ELF-1 (cell line): ENCODE results near the gene GATD1.

Experiments used
- DNase-seq: peaks from one replicate; pipeline ENCODE4 v3.0.0-alpha.2; 2016; ENCODE audit warnings: low read depth, low spot score

The GATD1 gene, protein sequence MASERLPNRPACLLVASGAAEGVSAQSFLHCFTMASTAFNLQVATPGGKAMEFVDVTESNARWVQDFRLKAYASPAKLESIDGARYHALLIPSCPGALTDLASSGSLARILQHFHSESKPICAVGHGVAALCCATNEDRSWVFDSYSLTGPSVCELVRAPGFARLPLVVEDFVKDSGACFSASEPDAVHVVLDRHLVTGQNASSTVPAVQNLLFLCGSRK

DNA sequence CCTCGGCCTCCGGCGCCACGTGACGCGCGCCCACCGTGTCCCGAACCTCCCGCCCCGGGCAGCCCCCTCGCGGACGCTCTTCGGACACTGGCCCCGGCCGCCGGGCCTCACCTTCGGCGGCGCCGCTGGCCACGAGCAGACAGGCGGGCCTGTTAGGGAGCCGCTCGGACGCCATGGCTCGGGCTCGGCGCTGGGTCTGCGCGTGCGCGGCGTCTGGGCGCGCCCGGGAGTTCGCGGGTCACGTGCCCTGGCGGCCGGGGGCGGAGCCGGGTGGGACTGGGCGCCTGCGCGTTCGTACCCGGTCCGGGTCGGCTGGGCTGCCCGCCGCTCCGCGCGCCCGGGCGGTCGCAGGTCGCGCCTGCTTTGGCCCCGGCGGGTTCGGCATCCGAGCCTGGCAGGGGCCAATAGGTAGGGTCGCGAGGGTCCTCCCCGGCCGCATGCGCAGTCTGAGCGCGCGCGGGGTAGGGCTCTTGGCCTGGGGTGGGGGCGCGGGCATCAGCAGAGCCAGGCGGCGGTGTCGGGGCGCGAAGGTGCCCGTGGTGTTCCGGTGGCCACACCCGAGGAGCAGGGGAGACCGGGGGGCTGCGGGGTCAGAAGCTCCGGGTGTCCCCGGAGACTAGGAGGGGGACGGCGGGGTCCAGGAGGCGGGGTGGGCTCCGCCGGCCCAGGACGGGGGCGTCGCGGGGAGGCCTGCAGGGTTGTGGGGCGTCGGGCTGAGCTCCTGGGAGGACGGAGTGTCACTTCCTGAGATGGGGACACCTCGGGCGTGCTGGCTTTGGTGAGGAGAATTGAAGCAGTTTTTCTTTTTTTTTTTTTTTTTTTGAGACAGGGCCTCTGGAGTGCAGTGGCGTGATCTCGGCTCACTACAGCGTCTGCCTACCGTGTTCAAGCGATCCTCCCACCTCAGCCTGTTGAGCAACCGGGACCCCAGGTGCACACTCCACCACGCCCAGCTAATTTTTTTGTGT is at the start of gene GATD1:
Gene GATD1, minus strand, starts transcription at position 200 of the 968 bp plus-strand sequence. Its CDS starts 25 bp downstream, at position 175.
- DNase-seq: peak; percentile 88

DNA sequence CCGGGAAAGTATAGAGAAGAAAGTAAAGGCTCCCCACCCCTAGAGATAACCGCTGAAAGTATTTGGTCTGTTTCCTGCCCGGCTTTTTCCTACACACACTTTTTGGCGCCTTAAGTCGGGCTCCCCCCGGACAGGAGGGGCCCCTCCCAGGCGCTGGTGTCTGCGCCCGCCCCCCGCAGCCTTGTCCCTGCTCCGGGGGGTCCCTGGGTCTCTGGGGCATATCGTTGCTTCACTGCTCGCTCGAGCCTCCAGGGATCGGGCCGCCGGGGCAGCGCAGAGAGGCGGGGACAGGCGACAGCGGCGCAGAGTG is 49.5 kb upstream of the GATD1 start:
- no peak for DNase-seq

DNA sequence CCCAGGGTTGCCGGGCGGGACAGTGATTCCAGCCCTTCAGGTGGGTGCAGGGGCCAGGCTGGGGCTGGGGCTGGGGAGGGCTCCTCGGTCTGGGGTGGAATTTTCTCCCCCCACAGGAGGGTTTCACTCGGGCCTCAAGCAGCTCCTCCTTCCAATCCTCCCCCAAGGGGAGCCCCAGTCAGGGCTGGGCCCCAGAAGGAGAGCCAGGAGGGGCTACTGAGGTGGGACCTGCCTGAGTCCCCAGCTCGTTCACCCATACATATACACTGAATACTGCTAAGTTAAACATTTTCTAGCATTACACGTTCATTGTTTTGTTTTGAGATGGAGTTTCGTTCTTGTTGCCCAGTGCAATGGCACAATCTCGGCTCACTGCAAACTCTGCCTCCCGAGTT is 48.9 kb upstream of the GATD1 start:
- DNase-seq: no peak

DNA sequence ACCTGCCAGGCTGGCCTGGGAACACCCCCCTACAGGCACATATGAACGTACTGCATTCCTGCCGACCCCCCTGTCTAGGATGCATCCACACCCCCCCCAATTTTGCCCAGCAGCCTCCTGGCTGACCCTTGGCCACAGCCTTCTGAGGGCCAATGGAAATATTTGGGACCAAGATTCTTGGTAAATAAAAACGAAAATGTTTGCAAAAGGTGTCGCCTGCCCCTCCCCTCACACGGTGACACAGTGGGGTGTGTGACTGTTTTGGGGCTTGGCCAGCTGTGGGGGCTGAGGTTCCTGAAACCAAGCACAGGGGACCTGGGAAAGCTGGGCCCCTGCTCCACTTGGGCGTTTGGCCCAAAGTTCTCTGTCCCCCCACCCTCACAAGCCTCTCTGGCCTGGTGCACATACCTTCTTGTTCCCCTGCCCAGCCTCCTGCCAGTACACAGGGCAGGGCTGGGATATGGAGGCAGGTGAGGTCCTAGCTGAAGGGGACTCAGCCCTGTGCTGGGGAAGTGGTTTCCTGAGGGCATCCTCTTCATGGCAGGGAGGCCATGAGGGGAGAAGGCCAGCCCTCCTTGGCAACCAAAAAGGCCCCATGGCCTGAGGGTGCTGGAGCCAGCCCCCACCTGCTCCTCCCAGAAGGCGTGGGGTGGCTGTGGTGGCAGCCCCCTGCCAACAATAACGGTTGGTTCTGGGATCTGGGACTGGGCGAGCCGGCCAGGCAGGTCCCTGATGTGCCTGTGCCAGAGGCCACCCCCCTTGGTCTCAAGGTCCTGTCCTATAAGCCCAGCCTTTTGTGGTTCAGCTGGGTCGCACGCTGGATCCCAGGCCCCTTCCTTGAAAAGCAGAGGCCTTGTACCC is 48.3 kb upstream of the GATD1 start:
- DNase-seq: no peak

DNA sequence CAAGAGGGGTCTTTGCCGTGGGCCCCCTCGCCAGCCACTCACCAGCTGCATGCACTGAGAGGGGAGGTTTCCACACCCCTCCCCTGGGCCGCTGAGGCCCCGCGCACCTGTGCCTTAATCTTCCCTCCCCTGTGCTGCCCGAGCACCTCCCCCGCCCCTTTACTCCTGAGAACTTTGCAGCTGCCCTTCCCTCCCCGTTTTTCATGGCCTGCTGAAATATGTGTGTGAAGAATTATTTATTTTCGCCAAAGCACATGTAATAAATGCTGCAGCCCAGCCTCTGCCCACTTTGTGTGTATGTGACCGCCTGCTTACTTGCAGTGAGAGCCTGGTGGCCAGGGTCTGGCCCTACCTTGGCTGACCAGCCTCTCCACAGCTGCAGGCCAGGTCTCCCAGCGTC is 47.7 kb upstream of the GATD1 start:
- DNase-seq: no peak

DNA sequence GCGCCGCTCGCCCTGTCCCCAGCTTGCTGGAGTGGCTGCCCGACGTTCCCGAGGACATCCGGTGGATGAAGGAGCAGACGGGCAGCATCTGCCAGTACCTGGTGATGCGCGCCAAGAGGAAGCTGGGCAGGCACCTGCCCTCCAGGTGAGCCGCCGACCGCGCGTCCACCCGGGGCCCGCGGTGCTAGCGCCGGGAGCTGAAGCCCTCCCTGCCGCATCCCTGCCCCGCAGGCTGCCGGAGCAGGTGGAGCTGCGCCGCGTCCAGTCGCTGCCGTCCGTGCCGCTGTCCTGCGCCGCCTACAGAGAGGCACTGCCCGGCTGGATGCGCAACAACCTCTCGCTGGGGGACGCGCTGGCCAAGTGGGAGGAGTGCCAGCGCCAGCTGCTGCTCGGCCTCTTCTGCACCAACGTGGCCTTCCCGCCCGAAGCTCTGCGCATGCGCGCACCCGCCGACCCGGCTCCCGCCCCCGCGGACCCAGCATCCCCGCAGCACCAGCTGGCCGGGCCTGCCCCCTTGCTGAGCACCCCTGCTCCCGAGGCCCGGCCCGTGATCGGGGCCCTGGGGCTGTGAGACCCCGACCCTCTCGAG is 47.1 kb upstream of the GATD1 start:
- peak; percentile 45 for DNase-seq

DNA sequence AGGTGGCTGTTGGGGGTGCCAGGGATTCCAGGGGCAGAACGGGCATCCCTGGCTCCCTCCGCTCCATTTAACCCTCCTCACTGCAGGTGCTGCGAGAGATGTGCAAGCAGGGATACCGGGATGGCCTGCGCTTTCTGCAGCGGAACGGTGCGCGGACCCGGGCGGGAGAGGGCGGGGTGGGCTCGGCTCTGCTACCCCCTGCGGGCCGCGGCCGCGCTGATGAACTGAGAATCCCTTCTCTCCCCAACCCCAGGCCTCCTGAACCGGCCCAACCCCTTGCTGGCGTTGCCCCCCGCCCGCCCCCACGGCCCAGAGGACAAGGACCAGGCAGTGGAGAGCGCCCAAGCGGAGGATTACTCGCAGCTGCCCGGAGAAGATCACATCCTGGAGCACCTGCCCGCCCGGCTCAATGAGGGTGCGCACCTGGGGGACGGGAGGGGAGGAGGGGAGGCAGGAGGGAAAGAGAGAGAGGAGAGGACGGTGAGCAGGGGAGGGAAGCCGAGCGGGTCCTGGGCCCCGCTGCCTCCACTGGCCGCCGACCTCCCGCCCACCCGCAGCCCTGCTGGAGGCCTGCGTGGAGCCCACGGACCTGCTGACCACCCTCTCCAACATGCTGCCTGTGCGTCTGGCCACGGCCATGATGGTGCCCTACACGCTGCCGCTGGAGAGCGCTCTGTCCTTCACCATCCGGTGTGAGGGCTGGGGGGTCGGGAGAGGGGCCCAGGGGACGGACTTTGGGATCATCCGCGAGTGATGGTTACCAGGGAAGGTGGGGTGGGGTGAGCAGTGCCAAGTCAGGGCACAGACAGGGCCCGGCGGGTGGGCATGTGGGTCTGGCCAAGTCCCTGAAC is 46.4 kb upstream of the GATD1 start:
- no peak for DNase-seq

DNA sequence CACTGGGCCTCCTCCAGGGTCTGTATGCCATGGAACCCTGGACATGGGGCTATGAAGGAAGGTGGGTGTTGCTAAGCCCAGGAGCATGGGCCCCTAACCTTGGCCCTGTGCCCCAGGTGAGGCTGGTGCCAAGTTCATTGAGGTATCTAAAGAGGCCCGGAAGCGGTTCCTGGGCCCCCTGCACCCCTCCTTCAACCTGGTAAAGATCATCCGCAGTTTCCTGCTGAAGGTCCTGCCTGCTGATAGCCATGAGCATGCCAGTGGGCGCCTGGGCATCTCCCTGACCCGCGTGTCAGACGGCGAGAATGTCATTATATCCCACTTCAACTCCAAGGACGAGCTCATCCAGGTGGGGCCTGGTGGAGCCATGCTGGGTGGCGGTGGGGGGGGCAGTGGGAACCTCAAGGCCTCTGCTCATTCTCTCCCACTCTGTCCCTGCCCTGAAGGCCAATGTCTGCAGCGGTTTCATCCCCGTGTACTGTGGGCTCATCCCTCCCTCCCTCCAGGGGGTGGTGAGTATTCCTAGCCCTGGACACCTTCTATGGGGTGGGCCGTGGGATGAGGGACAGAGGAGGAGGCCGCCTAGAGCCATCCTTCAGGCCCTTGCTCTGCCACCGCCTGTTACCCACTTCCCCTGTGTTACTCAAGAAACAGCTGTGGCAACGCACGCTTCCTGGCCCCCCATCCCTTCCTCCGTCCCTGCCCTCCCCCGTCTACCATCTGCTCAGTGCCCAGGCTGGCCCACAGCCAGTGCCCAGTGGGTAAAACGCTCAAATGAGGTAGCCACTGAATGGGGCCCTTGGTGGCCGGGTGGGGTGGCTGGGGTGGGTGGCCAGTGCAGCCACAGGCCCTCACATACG is 44.5 kb upstream of the GATD1 start:
- DNase-seq: no peak

DNA sequence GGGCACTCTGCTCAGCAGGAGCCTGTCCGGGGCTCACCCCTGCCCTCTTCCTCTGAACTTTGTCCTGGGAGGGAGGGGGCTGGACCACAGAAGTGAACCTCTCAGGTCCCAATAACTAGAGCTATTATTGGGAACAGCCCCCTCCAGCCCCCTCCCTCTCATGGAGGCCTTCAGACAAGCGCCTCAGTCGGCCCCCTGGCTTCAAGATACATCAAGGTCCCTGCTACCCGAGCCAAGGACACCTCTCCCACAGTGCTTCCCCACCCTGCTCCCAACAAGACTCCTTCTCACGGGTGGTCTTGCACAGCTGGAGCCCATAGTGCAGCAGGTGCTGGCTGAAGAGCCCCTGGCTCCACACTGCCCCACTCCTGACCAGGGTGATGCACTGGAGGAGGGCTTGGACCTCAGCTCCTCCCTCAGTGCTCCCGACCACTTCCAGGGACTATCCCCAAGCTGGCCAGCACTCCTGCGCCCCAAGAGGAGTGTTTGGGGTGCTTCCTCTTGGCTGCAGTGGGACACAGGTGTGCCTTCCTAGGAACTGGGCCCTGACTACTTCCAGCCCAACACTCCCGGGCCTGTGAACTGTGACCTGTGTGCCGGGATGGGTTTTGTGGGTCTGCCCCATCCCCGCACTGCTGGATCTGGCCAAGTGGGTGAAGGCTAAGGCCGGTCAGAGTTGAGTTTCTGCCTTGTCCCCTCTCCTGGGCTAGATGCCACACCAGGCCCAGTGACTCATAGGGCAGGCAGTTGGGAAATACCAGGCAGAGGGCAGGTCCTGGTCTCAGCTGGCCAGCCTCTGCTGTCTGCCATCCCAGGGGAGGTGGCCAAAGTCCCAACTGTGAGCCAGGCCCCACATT is 43.6 kb upstream of the GATD1 start:
- DNase-seq: no peak

DNA sequence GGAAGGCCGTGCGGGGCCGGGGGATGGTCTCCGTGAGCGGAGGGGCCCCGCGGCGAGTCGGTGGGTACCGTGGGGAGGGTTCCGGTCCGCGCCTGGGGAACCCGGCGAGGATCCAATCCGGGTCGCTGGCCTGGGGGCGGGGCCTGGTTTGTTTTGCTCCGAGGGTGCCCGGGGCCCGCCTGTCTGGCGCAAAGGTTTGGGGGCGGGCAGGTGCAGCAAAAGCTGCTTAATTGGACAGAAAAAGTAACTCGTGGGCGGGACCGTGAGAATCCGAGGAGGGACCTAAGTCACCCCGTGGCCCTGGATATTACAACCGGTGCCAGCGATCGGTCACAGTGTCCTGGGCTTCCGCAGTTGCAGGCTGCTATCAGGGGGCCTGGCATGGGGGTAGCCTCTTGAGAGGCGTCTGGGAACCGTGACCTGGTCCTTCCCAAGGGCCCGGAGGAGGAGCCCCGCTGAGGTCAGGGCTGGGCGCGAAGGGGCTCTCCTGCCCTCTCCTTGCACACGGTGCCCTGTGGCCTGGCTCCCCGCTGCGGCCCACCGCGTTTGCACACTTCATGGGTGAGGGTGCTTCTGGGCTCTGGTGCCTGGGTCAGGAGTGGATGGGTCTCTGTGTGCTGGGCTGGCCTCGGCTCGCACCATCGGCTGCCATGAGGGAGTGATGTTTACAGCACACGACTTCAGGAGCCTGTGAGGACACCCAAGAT is 42.8 kb upstream of the GATD1 start:
- peak; percentile 59 for DNase-seq

DNA sequence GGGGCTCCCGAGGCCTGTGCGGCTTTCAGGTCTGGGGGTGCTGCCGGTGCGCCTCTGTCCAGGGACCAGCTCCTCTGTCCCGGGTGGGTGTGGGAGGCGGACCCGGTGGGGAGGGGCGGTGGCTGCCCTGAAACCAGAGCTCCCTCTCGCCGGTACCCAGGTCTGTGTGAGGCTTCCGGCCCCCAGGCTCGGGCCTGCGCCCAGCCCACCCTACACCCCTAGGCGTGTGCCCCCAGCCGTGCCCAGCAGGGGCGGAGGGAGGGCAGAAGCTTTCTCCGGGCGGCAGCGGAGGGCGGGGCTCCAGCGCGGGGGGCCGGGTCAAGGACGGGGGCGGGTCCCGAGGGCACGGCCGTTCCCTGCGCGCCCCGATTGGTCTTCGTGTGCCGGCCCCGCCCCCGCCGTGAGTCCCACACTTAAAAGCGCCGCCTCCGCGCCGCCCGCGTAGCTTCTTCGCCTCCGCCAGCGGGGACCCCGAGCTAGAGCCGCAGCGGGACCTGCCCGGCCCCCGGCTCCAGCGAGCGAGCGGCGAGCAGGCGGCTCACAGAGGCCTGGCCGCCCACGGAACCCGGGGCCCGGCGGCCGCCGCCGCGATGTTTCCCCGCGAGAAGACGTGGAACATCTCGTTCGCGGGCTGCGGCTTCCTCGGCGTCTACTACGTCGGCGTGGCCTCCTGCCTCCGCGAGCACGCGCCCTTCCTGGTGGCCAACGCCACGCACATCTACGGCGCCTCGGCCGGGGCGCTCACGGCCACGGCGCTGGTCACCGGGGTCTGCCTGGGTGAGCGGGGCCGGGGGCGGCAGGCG is 42.0 kb upstream of the GATD1 start:
- DNase-seq: peak; percentile 83

DNA sequence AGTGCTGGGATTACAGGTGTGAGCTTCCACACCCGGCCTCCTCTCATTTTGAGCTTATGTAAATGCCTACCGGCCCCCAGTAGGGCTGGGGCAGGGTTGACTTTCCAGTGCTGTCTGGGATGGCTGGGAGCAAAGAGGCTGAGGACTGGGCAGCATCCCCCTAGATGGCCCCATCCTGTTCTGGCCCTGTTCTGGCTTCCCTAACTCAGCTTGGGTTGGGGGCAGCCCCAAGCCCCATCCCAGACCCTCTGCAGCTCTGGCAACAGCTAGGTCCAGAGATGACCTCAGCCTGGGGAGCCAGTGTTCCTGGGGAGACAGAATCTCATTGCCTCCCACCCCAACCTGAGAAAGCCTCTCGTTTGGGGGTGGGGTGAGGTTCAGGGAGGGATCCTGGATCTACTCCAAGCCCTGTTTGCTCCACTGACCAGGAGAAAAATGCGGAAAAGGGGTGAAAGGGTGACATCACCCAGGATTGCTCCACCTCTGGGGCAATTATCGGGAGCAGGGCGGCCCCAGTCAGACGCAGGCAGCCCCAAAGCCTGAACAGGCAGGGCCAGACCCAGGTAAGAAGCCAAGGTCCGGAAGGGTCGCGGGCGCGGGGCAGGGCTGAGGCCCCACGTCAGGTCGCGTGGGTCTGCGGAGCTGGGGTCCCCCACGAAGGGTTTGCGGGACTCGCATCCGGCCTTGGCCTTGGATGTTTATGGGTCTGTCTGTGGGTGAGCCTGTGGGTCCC is 41.3 kb upstream of the GATD1 start, which contains the start of gene PNPLA2:
Gene PNPLA2, plus strand, starts transcription at position 519 of the 733 bp plus-strand sequence. CDS start 805 bp downstream, outside the sequence.
- no peak for DNase-seq

DNA sequence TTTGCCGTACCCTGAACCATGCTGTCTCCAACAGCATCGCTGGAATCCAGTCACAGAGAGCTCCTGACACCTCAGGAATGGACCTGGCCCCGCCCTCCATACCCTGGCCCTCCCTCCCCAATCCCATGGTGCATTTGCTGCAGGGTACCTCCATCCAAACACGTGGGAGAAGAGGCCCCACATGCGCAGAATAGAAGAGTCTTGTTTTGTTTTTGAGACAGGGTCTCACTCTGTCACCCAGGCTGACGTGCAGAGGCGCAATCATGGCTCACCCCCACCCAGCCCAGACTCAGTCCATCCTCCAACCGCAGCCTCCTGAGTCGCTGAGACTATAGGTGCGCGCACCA is 39.1 kb upstream of the GATD1 start:
- peak; percentile 30 for DNase-seq

DNA sequence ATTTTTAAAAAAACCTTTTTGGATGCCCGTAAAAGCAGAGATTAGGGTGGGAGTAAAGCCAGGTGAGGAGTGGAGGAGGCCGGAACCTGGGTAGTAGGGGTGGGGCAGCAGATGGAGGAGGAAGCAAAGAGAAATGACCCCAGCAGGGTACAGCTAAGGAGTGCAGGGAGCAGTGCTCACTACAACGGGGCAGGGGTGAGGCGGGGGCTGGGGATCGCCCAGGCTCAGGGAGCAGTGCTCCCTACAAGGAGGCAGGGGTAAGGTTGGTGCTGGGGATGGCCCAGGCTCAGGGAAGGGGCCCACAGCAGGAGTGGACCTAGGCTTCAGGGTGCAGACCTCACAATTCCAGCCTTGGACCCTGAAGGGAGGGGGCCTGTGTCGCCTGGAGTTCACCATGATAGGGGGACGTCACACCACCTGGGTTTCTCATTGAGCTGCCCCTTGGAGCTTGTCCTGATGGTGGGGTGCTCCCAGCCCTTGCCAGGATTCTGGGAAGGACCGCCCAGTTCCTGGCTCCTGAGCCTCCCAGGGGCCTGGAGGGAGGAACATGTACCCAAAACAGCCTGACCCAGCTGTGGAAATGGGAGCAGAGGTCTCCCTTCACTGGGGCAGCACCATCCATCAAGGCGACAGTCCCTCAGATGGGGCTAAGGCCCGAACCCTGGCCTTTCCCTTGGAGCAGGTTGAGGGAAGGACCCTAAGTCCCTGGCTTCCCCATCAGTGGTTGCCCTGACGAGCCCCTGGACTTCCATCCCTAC is 38.6 kb upstream of the GATD1 start:
- DNase-seq: no peak

DNA sequence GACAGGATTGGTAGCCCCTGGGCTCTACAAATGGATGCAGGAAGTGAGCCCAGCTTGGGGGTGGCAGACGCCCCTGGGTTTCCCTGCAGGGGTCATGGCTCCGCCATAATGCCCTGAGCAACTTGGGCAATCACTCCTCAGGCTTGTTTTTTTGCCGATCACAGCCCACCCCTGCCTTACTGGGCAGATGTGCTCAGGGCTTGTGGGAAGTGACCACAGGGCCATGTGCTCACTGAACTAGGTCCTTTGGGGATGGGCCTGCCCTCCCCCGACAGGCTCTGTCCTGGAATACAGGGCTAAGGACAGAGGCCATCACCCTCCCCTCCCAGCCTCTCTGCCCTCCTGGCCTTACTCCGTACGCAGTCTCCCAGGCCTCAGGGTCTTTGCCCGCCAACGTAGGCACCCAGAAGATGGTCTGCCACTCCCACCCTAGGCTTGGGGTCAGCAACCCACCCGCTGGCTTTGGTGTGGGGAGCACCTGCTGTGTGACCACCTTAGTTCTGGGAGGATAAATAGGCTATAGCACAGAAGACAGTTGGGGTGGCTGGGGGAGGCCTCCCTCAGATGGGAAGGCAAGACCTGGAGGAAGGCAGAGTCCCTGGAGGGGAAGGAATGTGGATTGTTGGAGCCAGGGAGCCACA is 36.3 kb upstream of the GATD1 start:
- peak; percentile 32 for DNase-seq

DNA sequence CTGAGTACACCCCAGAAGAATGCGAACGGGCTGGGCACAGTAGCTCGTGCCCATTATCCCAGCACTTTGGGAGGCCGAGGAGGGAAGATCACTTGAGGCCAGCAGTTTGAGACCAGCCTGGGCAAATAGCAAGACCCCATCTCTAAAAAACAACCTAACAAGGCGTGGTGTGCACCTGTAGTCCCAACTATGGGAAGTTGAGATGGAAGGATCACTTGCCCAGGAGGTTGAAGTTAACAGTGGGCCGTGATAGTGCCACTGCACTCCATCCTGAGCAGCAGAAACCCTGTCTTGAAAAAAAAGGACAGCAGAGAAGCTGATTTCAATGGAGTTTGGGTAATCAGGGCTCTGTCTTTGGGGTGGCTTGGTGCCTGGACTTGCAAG is 35.8 kb upstream of the GATD1 start:
- no peak for DNase-seq
